ENCODE data around the gene IGFLR1. TPM values are rescaled to one million over a fixed set of nuclear protein-coding genes. Genes with fewer than 3 reads are reported as not detected.

The IGFLR1 gene
- total and polyA plus RNA-seq, 8 donors, result 3.6 to 36.8 (median 9.4) TPM

DNA sequence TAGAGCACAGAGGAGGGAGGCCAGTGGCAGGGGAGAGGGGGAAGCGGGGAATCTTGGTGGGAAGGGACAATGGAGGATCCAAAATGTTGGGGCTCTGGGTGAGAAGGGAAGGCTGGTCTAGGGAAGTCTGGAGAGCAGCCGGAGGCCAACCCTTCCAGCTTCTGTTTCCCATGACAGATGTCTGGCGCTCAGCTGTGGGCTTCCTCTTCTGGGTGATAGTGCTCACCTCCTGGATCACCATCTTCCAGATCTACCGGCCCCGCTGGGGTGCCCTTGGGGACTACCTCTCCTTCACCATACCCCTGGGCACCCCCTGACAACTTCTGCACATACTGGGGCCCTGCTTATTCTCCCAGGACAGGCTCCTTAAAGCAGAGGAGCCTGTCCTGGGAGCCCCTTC lies 4.3 kb upstream of the IGFLR1 start:
- intact Hi-C loops (cut with DNase I; ENCODE audit: low total_unique reads), result no loop called here
- H3K27ac ChIP-seq, result peak overlapping the region in 4 of 5 donors; percentile 99 to 100 (median 100)

DNA sequence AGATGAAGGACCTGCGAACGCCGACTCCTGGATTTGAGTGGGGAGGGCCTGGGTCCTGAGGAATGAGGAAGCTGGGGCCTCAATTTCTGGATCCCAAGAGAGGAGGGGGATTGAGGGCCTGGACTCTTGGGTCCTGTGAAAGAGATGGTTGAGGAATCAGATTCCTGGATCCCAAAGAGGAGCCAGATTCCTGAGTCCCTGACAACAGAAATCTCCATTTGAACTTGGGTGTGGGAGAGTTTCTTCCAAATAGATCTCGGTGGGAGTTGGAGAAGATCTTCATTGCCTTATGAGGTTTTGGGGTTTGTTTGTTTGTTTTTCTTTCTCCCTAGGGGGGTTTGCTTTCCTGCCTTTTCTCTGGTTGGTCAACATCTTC lies 3.8 kb upstream of the IGFLR1 start:
- peak overlapping the region; percentile 82 to 96 (median 87) for H3K4me3 ChIP-seq
- peak overlapping the region; percentile 67 to 100 (median 100) for H3K27ac ChIP-seq
- no peaks in the 10 kb centered on the region for H3K9me3 ChIP-seq
- TF ChIP-seq, protein P1, sequence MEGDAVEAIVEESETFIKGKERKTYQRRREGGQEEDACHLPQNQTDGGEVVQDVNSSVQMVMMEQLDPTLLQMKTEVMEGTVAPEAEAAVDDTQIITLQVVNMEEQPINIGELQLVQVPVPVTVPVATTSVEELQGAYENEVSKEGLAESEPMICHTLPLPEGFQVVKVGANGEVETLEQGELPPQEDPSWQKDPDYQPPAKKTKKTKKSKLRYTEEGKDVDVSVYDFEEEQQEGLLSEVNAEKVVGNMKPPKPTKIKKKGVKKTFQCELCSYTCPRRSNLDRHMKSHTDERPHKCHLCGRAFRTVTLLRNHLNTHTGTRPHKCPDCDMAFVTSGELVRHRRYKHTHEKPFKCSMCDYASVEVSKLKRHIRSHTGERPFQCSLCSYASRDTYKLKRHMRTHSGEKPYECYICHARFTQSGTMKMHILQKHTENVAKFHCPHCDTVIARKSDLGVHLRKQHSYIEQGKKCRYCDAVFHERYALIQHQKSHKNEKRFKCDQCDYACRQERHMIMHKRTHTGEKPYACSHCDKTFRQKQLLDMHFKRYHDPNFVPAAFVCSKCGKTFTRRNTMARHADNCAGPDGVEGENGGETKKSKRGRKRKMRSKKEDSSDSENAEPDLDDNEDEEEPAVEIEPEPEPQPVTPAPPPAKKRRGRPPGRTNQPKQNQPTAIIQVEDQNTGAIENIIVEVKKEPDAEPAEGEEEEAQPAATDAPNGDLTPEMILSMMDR (IDR thresholded peaks at IDR 0.05), result no peak
- TF ChIP-seq EP300 (IDR thresholded peaks at IDR 0.05) (no peak), POLR2A (IDR thresholded peaks at IDR 0.05) (no peak), POLR2AphosphoS5 (IDR thresholded peaks at IDR 0.05) (no peak)
- 3 to 17% (median 10%) methylated on average over 4 of the region's 4 CpGs for WGBS, 5 donors
- no peaks in the 10 kb centered on the region for H3K27me3 ChIP-seq
- no peak for DNase-seq
- H3K36me3 ChIP-seq, result peaks cover 0 to 11% (median 9%) of the 10 kb centered on the region in 4 donors
- H3K4me1 ChIP-seq, result peaks cover 35 to 77% (median 54%) of the 10 kb centered on the region in 4 donors
- intact Hi-C loops (cut with DNase I; ENCODE audit: low total_unique reads), result no loop called here

More for the DNA sequence above, 4.3 kb upstream of the IGFLR1 start:
- peak overlapping the region in 2 of 4 donors; percentile 82 to 84 for H3K4me3 ChIP-seq
- no peak for DNase-seq
- TF ChIP-seq POLR2A (IDR thresholded peaks at IDR 0.05), result no peak
- TF ChIP-seq, protein P1 (IDR thresholded peaks at IDR 0.05), result no peak
- no peak for TF ChIP-seq EP300 (IDR thresholded peaks at IDR 0.05)
- TF ChIP-seq POLR2AphosphoS5 (IDR thresholded peaks at IDR 0.05), result no peak
- no peaks in the 10 kb centered on the region for H3K9me3 ChIP-seq
- no peaks in the 10 kb centered on the region for H3K27me3 ChIP-seq
- peaks cover 32 to 77% (median 49%) of the 10 kb centered on the region in 4 donors for H3K4me1 ChIP-seq
- peaks cover 0 to 16% (median 10%) of the 10 kb centered on the region in 4 donors for H3K36me3 ChIP-seq
- 81 to 95% (median 88%) methylated on average over 4 to 5 of the region's 5 CpGs for WGBS, 5 donors

DNA sequence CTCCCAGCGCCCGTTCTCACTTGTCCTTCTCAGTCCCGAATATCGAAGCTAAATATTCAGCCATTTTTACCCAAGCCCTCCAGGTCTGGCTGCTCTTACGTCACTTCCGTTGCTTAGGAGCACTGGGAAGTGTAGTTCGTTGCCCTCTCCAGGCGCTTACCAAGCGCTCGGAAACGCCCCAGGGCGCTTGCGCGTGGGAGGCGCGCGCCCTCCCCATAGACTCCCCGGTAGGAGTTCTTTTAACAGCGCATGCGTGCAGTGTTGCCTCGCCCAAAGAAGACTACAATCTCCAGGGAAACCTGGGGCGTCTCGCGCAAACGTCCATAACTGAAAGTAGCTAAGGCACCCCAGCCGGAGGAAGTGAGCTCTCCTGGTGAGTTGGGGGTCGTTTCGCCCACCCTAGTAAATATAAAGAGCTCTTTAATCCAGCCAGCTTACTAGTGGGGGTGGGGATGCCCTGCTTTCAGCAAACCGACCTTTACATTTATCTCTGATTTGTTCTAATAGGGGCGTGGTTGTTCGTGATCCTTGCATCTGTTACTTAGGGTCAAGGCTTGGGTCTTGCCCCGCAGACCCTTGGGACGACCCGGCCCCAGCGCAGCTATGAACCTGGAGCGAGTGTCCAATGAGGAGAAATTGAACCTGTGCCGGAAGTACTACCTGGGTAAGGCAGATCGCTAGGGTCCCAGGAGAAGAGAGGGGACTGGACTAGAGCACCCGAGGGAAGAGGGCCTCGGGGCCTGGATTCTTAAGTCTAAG lies 3.3 kb upstream of the IGFLR1 start, which contains the start of the genes PSENEN and U2AF1L4:
Gene PSENEN, plus strand, starts transcription at position 324 of the 759 bp plus-strand sequence. Its CDS starts 280 bp downstream, at position 604.
Gene U2AF1L4, minus strand, starts transcription at position 91 of the 759 bp plus-strand sequence. Its CDS starts 27 bp downstream, at position 64.
- Histone ChIP-seq H3K4me3 (peak within 1 kb of the TSS; percentile 82 to 96 (median 87)), H3K27me3 (no peaks in the 10 kb centered on the region), H3K4me1 (peaks cover 40 to 77% (median 58%) of the 10 kb centered on the region in 4 donors), H3K27ac (peak within 1 kb of the TSS; percentile 95 to 100 (median 100)), H3K9me3 (no peaks in the 10 kb centered on the region), H3K36me3 (peaks cover 0 to 11% (median 8%) of the 10 kb centered on the region in 4 donors)
- intact Hi-C loops (cut with DNase I; ENCODE audit: low total_unique reads), result no loop called here
- DNase-seq, result peak; percentile 98 to 100
- WGBS, 5 donors, result 0 to 1% (median 1%) methylated on average over 31 to 40 of the region's 40 CpGs
- TF ChIP-seq POLR2A (IDR thresholded peaks at IDR 0.05), result peak in 1 of 4 donors; percentile 6
- no peak for TF ChIP-seq EP300 (IDR thresholded peaks at IDR 0.05)
- TF ChIP-seq, protein P1 (IDR thresholded peaks at IDR 0.05), result peak in 1 of 7 experiments; percentile 19
- peak; percentile 61 to 89 (median 82) for TF ChIP-seq POLR2AphosphoS5 (IDR thresholded peaks at IDR 0.05)

DNA sequence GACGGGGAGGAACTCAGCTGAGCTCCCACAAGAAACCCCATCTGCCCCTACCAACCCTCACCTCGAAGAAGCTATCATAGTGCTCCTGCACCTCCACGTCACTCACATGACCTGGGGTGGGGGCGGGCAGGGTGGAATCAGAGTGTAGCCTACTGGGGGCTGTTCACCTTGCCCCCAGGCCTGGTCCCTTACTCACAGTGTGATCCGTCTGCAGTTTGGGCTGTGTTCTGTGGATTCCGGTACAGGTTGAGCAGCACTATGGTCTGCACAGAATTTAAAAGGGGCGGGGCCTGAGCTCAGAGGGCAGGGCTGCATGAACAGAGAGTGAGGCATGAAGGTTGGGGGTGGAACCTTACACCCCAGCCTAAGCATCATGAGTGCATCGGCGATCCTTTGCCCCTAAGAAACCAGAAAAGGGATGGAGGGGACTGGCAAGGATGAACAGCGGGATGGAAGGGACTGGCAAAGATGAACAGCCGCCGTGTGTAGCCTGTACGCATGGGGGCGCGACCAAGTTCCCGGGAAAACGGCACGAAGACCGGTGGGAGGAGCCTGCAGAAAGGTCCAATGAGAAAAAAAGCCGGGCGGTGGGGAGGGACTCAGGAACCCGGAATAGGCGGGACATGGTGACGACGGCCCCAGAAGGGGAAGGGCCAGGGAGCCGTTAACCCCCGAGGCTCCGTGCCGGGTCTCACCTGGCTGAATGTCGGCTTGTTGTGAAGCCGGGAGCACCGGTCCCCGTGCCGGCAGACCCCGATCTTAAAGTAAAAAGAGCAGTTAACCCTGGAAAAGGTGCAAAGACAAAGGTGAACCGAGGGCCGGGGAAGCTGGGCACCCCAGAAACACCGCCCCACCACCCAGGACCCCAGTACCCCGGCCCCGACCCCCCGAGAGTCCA lies 2.4 kb upstream of the IGFLR1 start:
- peak overlapping the region; percentile 82 to 96 (median 87) for H3K4me3 ChIP-seq
- H3K36me3 ChIP-seq, result peaks cover 0 to 11% (median 8%) of the 10 kb centered on the region in 4 donors
- intact Hi-C loops (cut with DNase I; ENCODE audit: low total_unique reads), result no loop called here
- H3K27me3 ChIP-seq, result no peaks in the 10 kb centered on the region
- peaks cover 43 to 75% (median 60%) of the 10 kb centered on the region in 4 donors for H3K4me1 ChIP-seq
- WGBS, 5 donors, result 4 to 7% (median 7%) methylated on average over 38 to 41 of the region's 41 CpGs
- no peaks in the 10 kb centered on the region for H3K9me3 ChIP-seq
- peak overlapping the region; percentile 95 to 100 (median 100) for H3K27ac ChIP-seq
- TF ChIP-seq POLR2AphosphoS5 (IDR thresholded peaks at IDR 0.05) (peak in 1 of 3 donors; percentile 54), POLR2A (IDR thresholded peaks at IDR 0.05) (peak in 1 of 4 donors; percentile 70), EP300 (IDR thresholded peaks at IDR 0.05) (no peak)
- TF ChIP-seq, protein P1 (IDR thresholded peaks at IDR 0.05), result peak in 5 of 7 experiments; percentile 18 to 46 (median 23)
- DNase-seq, result peak; percentile 96 to 98
